GM12874 (cell line): ENCODE data around the gene METAP2.

ENCODE experiments used
- TF ChIP-seq, protein P1 (sequence below): IDR thresholded peaks from 2 replicates; pipeline ENCODE4 v1.5.1; 2011; ENCODE audit warnings: low read depth, mild to moderate bottlenecking, control low read depth, low read length, moderate library complexity; ENCODE audit not compliant: insufficient read depth

Gene METAP2

DNA sequence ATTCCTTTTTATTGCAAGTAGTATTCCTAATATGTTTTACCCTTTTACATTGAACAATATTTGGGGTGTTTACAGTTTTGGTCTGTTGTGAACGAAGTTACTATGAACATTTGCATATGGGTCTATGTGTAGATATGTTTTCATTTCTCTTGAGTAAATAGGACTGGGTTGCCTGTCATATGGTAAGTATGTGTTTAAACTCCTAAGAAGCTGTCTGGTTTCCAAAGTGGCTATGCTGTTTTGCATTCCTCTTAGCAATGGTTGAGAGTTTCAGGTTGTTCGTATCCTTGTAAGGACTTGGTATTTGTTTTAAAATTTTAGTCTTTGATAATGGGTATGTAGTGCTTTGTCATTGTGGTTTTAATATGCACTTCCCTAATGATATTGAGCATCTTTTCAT is 6.3 kb downstream of the METAP2 start:
- TF ChIP-seq, protein P1, sequence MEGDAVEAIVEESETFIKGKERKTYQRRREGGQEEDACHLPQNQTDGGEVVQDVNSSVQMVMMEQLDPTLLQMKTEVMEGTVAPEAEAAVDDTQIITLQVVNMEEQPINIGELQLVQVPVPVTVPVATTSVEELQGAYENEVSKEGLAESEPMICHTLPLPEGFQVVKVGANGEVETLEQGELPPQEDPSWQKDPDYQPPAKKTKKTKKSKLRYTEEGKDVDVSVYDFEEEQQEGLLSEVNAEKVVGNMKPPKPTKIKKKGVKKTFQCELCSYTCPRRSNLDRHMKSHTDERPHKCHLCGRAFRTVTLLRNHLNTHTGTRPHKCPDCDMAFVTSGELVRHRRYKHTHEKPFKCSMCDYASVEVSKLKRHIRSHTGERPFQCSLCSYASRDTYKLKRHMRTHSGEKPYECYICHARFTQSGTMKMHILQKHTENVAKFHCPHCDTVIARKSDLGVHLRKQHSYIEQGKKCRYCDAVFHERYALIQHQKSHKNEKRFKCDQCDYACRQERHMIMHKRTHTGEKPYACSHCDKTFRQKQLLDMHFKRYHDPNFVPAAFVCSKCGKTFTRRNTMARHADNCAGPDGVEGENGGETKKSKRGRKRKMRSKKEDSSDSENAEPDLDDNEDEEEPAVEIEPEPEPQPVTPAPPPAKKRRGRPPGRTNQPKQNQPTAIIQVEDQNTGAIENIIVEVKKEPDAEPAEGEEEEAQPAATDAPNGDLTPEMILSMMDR, result no peak

DNA sequence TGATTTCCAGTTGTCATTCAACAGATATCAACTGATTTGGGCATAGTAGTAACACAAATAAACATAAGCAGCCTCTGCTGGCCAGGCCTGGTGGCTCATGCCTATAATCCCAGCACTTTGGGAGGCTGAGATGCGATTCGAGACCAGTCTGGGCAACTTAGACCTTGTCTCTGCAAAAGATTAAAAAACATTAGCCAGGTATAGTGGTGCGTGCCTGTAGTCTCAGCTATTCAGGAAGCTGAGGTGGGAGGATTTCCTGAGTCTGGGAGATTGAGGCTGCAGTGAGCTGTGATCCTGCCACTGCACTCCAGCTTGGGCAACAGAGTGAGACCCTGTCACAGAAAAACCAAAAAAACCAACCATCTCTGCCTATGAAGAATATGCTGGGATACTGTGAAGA is 7.1 kb downstream of the METAP2 start:
- TF ChIP-seq, protein P1, result no peak

DNA sequence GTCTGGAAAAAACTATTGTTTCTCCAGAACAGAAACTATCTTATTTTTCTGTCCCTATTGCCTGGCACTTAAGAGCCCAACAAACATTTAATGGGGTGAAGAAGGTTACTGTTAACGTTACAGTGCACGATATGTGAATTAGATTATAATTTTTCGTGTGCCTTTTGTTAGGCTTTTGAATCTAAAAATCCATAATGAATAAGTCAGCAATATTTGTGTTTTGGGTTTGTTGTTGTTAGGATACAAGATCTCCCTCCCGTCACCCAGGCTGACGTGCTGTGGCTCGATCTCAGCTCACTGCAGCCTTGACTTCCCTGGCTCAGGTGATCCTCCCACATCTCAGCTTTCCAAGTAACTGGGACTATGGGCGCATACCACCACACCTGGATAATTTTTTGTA is 7.9 kb downstream of the METAP2 start:
- TF ChIP-seq, protein P1, result no peak

DNA sequence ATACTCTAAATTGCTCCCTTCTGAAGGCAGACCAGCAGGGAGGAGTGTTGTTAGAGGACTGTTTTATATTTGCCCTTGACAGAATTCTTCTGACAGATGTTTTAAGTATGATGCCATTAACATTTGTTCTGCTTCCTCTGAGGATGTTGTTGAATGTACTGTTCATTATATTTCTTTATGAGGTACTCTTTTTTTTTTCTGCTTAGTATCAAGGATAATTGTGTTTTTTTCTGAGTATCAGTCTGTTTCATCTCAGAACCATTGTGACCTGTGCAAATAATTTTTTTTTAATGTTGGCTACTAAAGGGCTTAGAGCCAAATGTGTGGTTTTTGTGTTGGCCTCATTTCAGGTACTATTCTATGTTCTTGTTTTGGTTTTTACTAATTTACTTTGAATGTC is 10.6 kb downstream of the METAP2 start:
- TF ChIP-seq, protein P1, result no peak

DNA sequence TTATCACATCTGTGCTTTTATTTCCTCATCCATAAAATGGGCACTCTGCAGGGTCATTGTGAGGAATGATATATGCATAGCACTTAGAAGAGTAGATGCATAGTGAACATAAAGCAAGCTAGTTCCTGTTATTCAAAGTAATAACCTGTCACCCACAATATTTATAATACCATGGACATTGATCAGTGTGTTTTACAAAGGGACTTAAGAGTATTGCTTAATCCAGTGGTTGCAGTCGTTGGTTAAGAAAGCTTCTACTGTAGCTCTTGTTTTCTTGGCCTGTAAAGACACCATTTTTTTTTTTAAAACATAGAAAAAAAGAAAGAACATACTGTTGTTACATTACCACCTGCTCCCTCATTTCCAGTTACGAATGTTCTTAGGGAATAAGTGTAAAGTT is 13.1 kb downstream of the METAP2 start:
- TF ChIP-seq, protein P1, result no peak

DNA sequence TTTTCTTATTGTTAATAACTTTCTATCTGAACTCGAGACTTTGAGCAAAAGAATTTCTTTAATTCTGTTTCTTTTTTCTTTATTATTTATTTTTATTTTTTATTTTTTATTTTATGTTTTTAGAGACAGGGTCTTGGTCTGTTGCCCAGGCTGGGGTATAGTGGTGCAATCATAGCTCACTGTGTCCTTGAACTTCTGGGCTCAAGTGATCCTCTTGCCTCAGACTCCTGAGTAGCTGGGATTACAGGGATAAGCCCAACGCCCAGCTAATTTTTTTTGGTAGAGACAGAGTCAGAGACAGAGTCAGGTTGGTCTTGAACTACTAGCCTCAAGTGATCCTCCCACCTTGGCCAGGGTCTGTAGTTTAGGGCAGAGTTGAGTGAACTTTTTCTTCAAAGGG is 18.5 kb downstream of the METAP2 start:
- TF ChIP-seq, protein P1, result no peak

DNA sequence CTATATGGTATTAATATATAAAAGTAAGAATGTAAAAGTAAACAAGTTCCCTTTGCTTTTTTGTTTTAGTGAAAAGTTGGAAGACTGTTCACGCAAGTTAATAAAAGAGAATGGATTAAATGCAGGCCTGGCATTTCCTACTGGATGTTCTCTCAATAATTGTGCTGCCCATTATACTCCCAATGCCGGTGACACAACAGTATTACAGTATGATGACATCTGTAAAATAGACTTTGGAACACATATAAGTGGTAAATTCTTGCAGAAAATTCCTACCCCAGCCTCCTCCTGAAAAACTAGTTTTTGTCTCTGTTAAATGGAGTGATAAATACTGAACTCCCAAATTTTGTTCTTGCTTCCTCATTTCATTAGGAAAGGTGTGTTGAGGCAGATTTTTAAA is 20.9 kb downstream of the METAP2 start:
- TF ChIP-seq, protein P1, result no peak

DNA sequence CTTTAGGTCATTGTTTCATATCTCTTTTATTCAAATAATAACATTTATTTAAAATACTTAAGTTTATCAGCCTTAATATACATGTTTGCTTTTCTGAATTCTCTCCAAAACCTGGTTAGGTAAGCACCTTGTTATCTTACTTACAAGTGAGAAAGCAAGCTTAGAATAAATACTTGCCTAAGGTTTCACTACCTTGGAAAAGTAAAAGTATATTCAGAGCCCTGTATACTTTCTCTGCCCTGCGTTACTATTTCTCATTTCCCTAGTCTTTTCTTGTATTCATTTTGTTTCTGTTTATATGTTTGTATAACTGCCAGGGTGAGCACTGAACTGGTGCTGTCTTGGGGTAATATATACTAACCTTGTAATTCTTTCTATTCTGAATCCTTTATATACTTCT is 21.5 kb downstream of the METAP2 start:
- TF ChIP-seq, protein P1, result no peak
